Kidney (tissue), 14 donors: ENCODE measurements around the gene PIK3AP1. TPM values are rescaled to one million over a fixed set of nuclear protein-coding genes. Genes with fewer than 3 reads are reported as not detected.

ENCODE experiments used
- DNase-seq, 5 donors: peaks; one replicate each; pipeline ENCODE4 v3.0.0-alpha.2; 2013 to 2020
- FAIRE-seq: peaks from 2 replicates; lab custom pipeline; 2012; peaks lifted over from hg19 to GRCh38; lab: Jason Lieb, UNC
- H3K27ac ChIP-seq, 2 donors: one replicate each; pipeline ENCODE4 v1.7.0; 2013; ENCODE audit warnings: low read depth in 2 of 2, low read length in 2 of 2, inconsistent platforms in 1 of 2
- H3K27me3 ChIP-seq: one replicate; pipeline ENCODE4 v1.7.1; 2013; ENCODE audit warnings: low read length, inconsistent platforms; ENCODE audit not compliant: control insufficient read depth, insufficient read depth
- H3K36me3 ChIP-seq, 3 donors: one replicate each; pipeline versions ENCODE4 v1.7.0 to v1.7.1; 2013; ENCODE audit warnings: low read length in 3 of 3, control low read depth in 1 of 3, inconsistent platforms in 1 of 3; ENCODE audit not compliant: insufficient read depth in 3 of 3, control insufficient read depth in 2 of 3
- H3K4me1 ChIP-seq, 3 donors: one replicate each; pipeline versions ENCODE4 v1.7.0 to v1.7.1; 2013; ENCODE audit warnings: low read length in 3 of 3, inconsistent platforms in 1 of 3, low read depth in 1 of 3; ENCODE audit not compliant: control insufficient read depth in 2 of 3, insufficient read depth in 2 of 3
- H3K4me3 ChIP-seq, 3 donors: one replicate each; pipeline versions ENCODE4 v1.7.0 to v1.8.1; 2013; ENCODE audit warnings: low read length in 3 of 3, control low read depth in 1 of 3, inconsistent platforms in 1 of 3
- H3K9ac ChIP-seq, 3 donors: one replicate each; pipeline versions ENCODE4 v1.7.0 to v1.7.1; 2013; ENCODE audit warnings: low read length in 3 of 3, control low read depth in 1 of 3, inconsistent platforms in 1 of 3
- H3K9me3 ChIP-seq, 3 donors: one replicate each; pipeline versions ENCODE4 v1.7.0 to v1.7.1; 2013; ENCODE audit warnings: low read length in 3 of 3, control low read depth in 1 of 3, inconsistent platforms in 1 of 3; ENCODE audit not compliant: control insufficient read depth in 2 of 3, insufficient read depth in 1 of 3
- intact Hi-C: fragments of 100-400 bp; cut with DNase I; formaldehyde crosslinking; loops from one replicate; pipeline ENCODE4 v1.11.1; 2022
- polyA plus RNA-seq: library from polyadenylated mRNA; stranded (reverse); fragments of 350-450 nt; fragmentation: Illumina TruSeq; extraction: RNeasy Lipid Tissue Mini Kit (QIAGEN cat#74804); gene quantifications from one replicate; pipeline ENCODE4 v1.2.3, GENCODE V29; 2014; ENCODE audit warnings: low read depth, low replicate concordance; ENCODE audit not compliant: insufficient read depth
- total RNA-seq: library from RNA; stranded (reverse); fragmentation: NEBNext Ultra II Directional; extraction: Animal tissue kit (Norgen Biotek cat#: 25700); gene quantifications from one replicate; pipeline ENCODE4 v1.2.1, GENCODE V29; 2021
- TF ChIP-seq, protein P1 (sequence below): IDR thresholded peaks from 3 replicates; pipeline ENCODE4 v1.5.1; 2012; ENCODE audit warnings: mild to moderate bottlenecking, moderate library complexity, borderline replicate concordance; ENCODE audit not compliant: insufficient read depth; ENCODE audit errors: extremely low read depth
- donor health status: control.
- donor health status: control.
- donor health status: control.
- donor health status: control.
- donor health status: control.
- donor health status: DM: yes; HTN: yes; CAD: no.
- donor health status: Normal renal cell carcinoma (clear cell type).

The PIK3AP1 gene
- total and polyA plus RNA-seq, 2 donors from 2014 or later = 6.5 to 28.4 TPM

GRCh38 chr10:96606216-96606615 is 114.1 kb downstream of the PIK3AP1 start:
- no peak for DNase-seq
- FAIRE-seq = no peak
- Histone ChIP-seq H3K4me3 (no peak overlapping the region), H3K27ac (no peak overlapping the region), H3K9ac (no peak overlapping the region), H3K36me3 (no peaks in the 10 kb centered on the region), H3K27me3 (no peaks in the 10 kb centered on the region), H3K4me1 (peaks cover 0 to 5% (median 0%) of the 10 kb centered on the region in 3 donors), H3K9me3 (no peaks in the 10 kb centered on the region)
- TF ChIP-seq, protein P1, sequence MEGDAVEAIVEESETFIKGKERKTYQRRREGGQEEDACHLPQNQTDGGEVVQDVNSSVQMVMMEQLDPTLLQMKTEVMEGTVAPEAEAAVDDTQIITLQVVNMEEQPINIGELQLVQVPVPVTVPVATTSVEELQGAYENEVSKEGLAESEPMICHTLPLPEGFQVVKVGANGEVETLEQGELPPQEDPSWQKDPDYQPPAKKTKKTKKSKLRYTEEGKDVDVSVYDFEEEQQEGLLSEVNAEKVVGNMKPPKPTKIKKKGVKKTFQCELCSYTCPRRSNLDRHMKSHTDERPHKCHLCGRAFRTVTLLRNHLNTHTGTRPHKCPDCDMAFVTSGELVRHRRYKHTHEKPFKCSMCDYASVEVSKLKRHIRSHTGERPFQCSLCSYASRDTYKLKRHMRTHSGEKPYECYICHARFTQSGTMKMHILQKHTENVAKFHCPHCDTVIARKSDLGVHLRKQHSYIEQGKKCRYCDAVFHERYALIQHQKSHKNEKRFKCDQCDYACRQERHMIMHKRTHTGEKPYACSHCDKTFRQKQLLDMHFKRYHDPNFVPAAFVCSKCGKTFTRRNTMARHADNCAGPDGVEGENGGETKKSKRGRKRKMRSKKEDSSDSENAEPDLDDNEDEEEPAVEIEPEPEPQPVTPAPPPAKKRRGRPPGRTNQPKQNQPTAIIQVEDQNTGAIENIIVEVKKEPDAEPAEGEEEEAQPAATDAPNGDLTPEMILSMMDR = no peak
- intact Hi-C loops = no loop called here

GRCh38 chr10:96600337-96600736 is 120.0 kb downstream of the PIK3AP1 start:
- Histone ChIP-seq H3K4me3 (no peak overlapping the region), H3K4me1 (no peaks in the 10 kb centered on the region), H3K27ac (no peak overlapping the region), H3K9ac (no peak overlapping the region), H3K9me3 (no peaks in the 10 kb centered on the region), H3K36me3 (no peaks in the 10 kb centered on the region), H3K27me3 (no peaks in the 10 kb centered on the region)
- TF ChIP-seq, protein P1 = no peak
- DNase-seq (no peak), FAIRE-seq (no peak)
- intact Hi-C loops = no loop called here

GRCh38 chr10:96598846-96599245 is 121.5 kb downstream of the PIK3AP1 start:
- no peak overlapping the region for H3K9ac ChIP-seq
- H3K36me3 ChIP-seq = no peaks in the 10 kb centered on the region
- no peaks in the 10 kb centered on the region for H3K27me3 ChIP-seq
- no peak for FAIRE-seq
- no peak overlapping the region for H3K4me3 ChIP-seq
- intact Hi-C loops = no loop called here
- H3K4me1 ChIP-seq = no peaks in the 10 kb centered on the region
- peak in 1 of 5 donors; percentile 24 for DNase-seq
- H3K9me3 ChIP-seq = no peaks in the 10 kb centered on the region
- TF ChIP-seq, protein P1 = no peak
- no peak overlapping the region for H3K27ac ChIP-seq
